K562 (cell line): Measurements from ENCODE around the gene DNAJB7. TPM values are rescaled to one million over a fixed set of nuclear protein-coding genes. Genes with fewer than 3 reads are reported as not detected.

Experiments
- CBX2 ChIP-seq: fragments of 200-600 bp; sonication (generic); IDR thresholded peaks from one replicate; pipeline ENCODE4 v1.6.1; 2012; ENCODE audit warnings: mild to moderate bottlenecking, low read length, inconsistent platforms; ENCODE audit not compliant: insufficient read depth, poor library complexity, severe bottlenecking
- CTCF ChIP-seq, 3 experiments: IDR thresholded peaks in 2 of 3; conservative IDR thresholded peaks in 1 of 3; 2 replicates each; pipeline ENCODE4 v1.5.1; 2011 to 2012; ENCODE audit warnings: low read length in 3 of 3, mild to moderate bottlenecking in 3 of 3, control low read depth in 2 of 3, improper control_type of control experiment in 1 of 3, inconsistent platforms in 1 of 3, low read depth in 1 of 3, mixed read lengths in 1 of 3, moderate library complexity in 1 of 3; ENCODE audit not compliant: insufficient read depth in 2 of 3
- DACH1 ChIP-seq: fragments of 450-650 bp; IDR thresholded peaks from 2 replicates; pipeline ENCODE4 v1.6.1; 2018; ENCODE audit not compliant: partially characterized antibody
- EZH2 ChIP-seq: IDR thresholded peaks from 2 replicates; pipeline ENCODE4 v1.6.1; 2012; ENCODE audit warnings: low read depth, mild to moderate bottlenecking, inconsistent platforms, low read length, borderline replicate concordance
- HDAC3 ChIP-seq: fragments of 450-650 bp; IDR thresholded peaks from 2 replicates; pipeline ENCODE4 v1.6.1; 2018; ENCODE audit warnings: borderline replicate concordance, mild to moderate bottlenecking, moderate library complexity; ENCODE audit not compliant: partially characterized antibody
- HDGF ChIP-seq: fragments of 450-650 bp; IDR thresholded peaks from 2 replicates; pipeline ENCODE4 v1.6.1; 2016
- HES1 ChIP-seq: fragments of 450-650 bp; IDR thresholded peaks from 2 replicates; pipeline ENCODE4 v1.6.1; 2016; ENCODE audit warnings: low read depth, mild to moderate bottlenecking, moderate library complexity
- HMGN3 ChIP-seq: IDR thresholded peaks from 2 replicates; pipeline ENCODE4 v1.6.1; 2011; ENCODE audit warnings: borderline replicate concordance, low read depth, mild to moderate bottlenecking, mixed read lengths, low read length; ENCODE audit not compliant: insufficient read length; ENCODE audit errors: extremely low read depth
- MAFG ChIP-seq: fragments of 450-650 bp; conservative IDR thresholded peaks from 2 replicates; pipeline ENCODE4 v1.6.1; 2016; ENCODE audit warnings: missing genetic modification characterization, missing compliant biosample characterization
- NCOR1 ChIP-seq: fragments of 450-650 bp; IDR thresholded peaks from 2 replicates; pipeline ENCODE4 v1.6.1; 2016; ENCODE audit warnings: mild to moderate bottlenecking, moderate library complexity
- PHB2 ChIP-seq: fragments of 450-650 bp; IDR thresholded peaks from 2 replicates; pipeline ENCODE4 v1.6.1; 2017; ENCODE audit warnings: low read depth
- POLR3G ChIP-seq: IDR thresholded peaks from 2 replicates; pipeline ENCODE4 v1.6.1; 2011; ENCODE audit not compliant: insufficient read length, insufficient replicate concordance; ENCODE audit errors: extremely low read depth
- TRIM25 ChIP-seq: fragments of 450-650 bp; IDR thresholded peaks from 2 replicates; pipeline ENCODE4 v1.7.0; 2016; ENCODE audit warnings: borderline replicate concordance
- ZNF395 ChIP-seq: fragments of 200-800 bp; sonication (Bioruptor generic); IDR thresholded peaks from 2 replicates; pipeline ENCODE4 v1.6.1; 2017; ENCODE audit warnings: missing genetic modification characterization, missing compliant biosample characterization
- polyA plus RNA-seq, 8 experiments: library from polyadenylated mRNA; depleted of rRNA in 4 of 8; stranded (reverse) in 5 of 8; unstranded in 3 of 8; fragments of >200 nt; fragmentation: Nextera tagmentation in 2 of 8; fragmentation: Illumina TruSeq in 1 of 8; extraction: Ambion mirVana in 2 of 8; extraction: Trizol in 1 of 8; gene quantifications; 2 replicates each; pipeline versions ENCODE4 v1.2.1 to v1.2.3, GENCODE V29; 2011 to 2014; ENCODE audit warnings: inconsistent platforms in 1 of 8, missing spikeins in 1 of 8
- total RNA-seq, 7 experiments: library from RNA; depleted of rRNA in 6 of 7; stranded (reverse); fragments of >200 nt in 6 of 7; fragmentation: Illumina TruSeq in 2 of 7; extraction: Trizol in 2 of 7; gene quantifications; 2 replicates each; pipeline versions ENCODE4 v1.2.1 to v1.2.3, GENCODE V29; 2011 to 2021; ENCODE audit warnings: low replicate concordance in 1 of 7
- TF ChIP-seq, protein P1 (sequence below): fragments of 450-650 bp; formaldehyde crosslinking; IDR thresholded peaks from 2 replicates; pipeline ENCODE4 v1.4.0; 2020; ENCODE audit warnings: mild to moderate bottlenecking, moderate library complexity
- TF ChIP-seq, protein P2 (sequence below): fragments of 250-450 bp; sonication (Bioruptor Pico); IDR thresholded peaks from 2 replicates; pipeline ENCODE4 v1.8.0; 2022; ENCODE audit warnings: moderate library complexity, mild to moderate bottlenecking, inconsistent platforms

The DNAJB7 gene
- total and polyA plus RNA-seq, 9 of the 15 experiments (the other 6 are each of a cell fraction or from before 2014, with no cell fraction given), result 0.13 to 0.21 TPM; not detected in 7

- TF ChIP-seq, protein P1, sequence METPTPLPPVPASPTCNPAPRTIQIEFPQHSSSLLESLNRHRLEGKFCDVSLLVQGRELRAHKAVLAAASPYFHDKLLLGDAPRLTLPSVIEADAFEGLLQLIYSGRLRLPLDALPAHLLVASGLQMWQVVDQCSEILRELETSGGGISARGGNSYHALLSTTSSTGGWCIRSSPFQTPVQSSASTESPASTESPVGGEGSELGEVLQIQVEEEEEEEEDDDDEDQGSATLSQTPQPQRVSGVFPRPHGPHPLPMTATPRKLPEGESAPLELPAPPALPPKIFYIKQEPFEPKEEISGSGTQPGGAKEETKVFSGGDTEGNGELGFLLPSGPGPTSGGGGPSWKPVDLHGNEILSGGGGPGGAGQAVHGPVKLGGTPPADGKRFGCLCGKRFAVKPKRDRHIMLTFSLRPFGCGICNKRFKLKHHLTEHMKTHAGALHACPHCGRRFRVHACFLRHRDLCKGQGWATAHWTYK (CRISPR knock-in tag), result no peak
- TF ChIP-seq TRIM25 (no peak), HDAC3 (no peak), HES1 (no peak), HMGN3 (peak; percentile 62), MAFG (no peak), HDGF (no peak), NCOR1 (no peak), EZH2 (no peak), ZNF395 (peak; percentile 68; the same call in 1 of the 2 replicates), CTCF (IDR thresholded peaks at IDR 0.05 in 2 of 3, conservative IDR thresholded peaks at IDR 0.05 in 1 of 3; ENCODE audit: insufficient read depth in 2 of 3, low read depth in 1 of 3, low read length in 3 of 3) (0 out of 6 replicates have a peak, but pooled peaks of 2 of the 3 experiments have one; percentile 13 to 21), DACH1 (peak; percentile 75), POLR3G (no peak), PHB2 (no peak), CBX2 (no peak)
- TF ChIP-seq, protein P2, sequence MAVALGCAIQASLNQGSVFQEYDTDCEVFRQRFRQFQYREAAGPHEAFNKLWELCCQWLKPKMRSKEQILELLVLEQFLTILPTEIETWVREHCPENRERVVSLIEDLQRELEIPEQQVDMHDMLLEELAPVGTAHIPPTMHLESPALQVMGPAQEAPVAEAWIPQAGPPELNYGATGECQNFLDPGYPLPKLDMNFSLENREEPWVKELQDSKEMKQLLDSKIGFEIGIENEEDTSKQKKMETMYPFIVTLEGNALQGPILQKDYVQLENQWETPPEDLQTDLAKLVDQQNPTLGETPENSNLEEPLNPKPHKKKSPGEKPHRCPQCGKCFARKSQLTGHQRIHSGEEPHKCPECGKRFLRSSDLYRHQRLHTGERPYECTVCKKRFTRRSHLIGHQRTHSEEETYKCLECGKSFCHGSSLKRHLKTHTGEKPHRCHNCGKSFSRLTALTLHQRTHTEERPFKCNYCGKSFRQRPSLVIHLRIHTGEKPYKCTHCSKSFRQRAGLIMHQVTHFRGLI, result no peak
These were observed 5.2 kb downstream of the DNAJB7 start, which contains the start of the genes ST13 and XPNPEP3 (continued) for GRCh38 chr22:40856513-40857308.
